NCI-H1092 (cell line): ENCODE results near the gene GDF11.

Experiments
- DNase-seq: peaks from one replicate; lab custom pipeline; 2025; lab: John Stamatoyannopoulos, UW

The GDF11 gene

GRCh38 chr12:55795950-55796349, 53.0 kb downstream of the GDF11 start:
- DNase-seq: no peak

GRCh38 chr12:55797068-55797467, 54.1 kb downstream of the GDF11 start:
- no peak for DNase-seq

GRCh38 chr12:55797550-55797949, 54.6 kb downstream of the GDF11 start:
- no peak for DNase-seq
